OCI-LY1 (cell line): Measurements from ENCODE around the gene MALT1.

Experiments
- H2AFZ ChIP-seq: fragments of 200-600 bp; sonication (generic), shearing (Covaris generic); 2 replicates; pipeline ENCODE4 v1.6.0; 2014; ENCODE audit warnings: antibody characterized with exemption, mild to moderate bottlenecking, low read length
- H3F3A ChIP-seq: fragments of 200-600 bp; sonication (generic), shearing (Covaris generic); 2 replicates; pipeline ENCODE4 v1.6.0; 2014; ENCODE audit warnings: mild to moderate bottlenecking, antibody characterized with exemption, low read length, moderate library complexity; ENCODE audit not compliant: insufficient read depth
- H3K27ac ChIP-seq: fragments of 200-600 bp; sonication (generic); 2 replicates; pipeline ENCODE4 v1.5.1; 2014; ENCODE audit warnings: low read length, mixed run types, mild to moderate bottlenecking, low read depth; ENCODE audit not compliant: poor library complexity, severe bottlenecking
- H3K27me3 ChIP-seq: fragments of 200-600 bp; sonication (generic); 2 replicates; pipeline ENCODE4 v1.6.0; 2014; ENCODE audit warnings: antibody characterized with exemption, mild to moderate bottlenecking, low read length, moderate library complexity; ENCODE audit not compliant: insufficient read depth
- H3K36me3 ChIP-seq: fragments of 200-600 bp; sonication (generic); 2 replicates; pipeline ENCODE4 v1.6.1; 2014; ENCODE audit warnings: mild to moderate bottlenecking, antibody characterized with exemption, low read length, moderate library complexity, mixed read lengths; ENCODE audit not compliant: insufficient read depth
- H3K4me1 ChIP-seq: fragments of 200-600 bp; sonication (generic); 2 replicates; pipeline ENCODE4 v1.5.1; 2014; ENCODE audit warnings: mild to moderate bottlenecking, low read length, moderate library complexity; ENCODE audit not compliant: insufficient read depth, severe bottlenecking
- H3K4me2 ChIP-seq: fragments of 200-600 bp; sonication (generic), shearing (Covaris generic); 2 replicates; pipeline ENCODE4 v1.6.1; 2014; ENCODE audit warnings: low read length
- H3K4me3 ChIP-seq: fragments of 200-600 bp; sonication (generic); 2 replicates; pipeline ENCODE4 v1.5.1; 2014; ENCODE audit warnings: low read length, low read depth, mild to moderate bottlenecking, mixed read lengths; ENCODE audit not compliant: poor library complexity, severe bottlenecking
- H3K79me2 ChIP-seq: fragments of 200-600 bp; shearing (Covaris generic); 2 replicates; pipeline ENCODE4 v1.6.1; 2016; ENCODE audit warnings: mixed run types, low read length, mixed read lengths; ENCODE audit not compliant: insufficient read depth
- H3K9ac ChIP-seq: fragments of 200-600 bp; sonication (generic), shearing (Covaris generic); 2 replicates; pipeline ENCODE4 v1.6.1; 2014; ENCODE audit warnings: mild to moderate bottlenecking, low read length, mixed read lengths
- H3K9me2 ChIP-seq: fragments of 200-600 bp; sonication (generic), shearing (Covaris generic); 2 replicates; pipeline ENCODE4 v1.6.1; 2014; ENCODE audit warnings: low read depth, mild to moderate bottlenecking, low read length, mixed read lengths
- H3K9me3 ChIP-seq: fragments of 200-600 bp; shearing (Covaris generic); 2 replicates; pipeline ENCODE4 v1.6.1; 2014; ENCODE audit warnings: low read length, mixed read lengths
- H4K20me1 ChIP-seq: fragments of 200-600 bp; sonication (generic), shearing (Covaris generic); 2 replicates; pipeline ENCODE4 v1.6.0; 2016; ENCODE audit warnings: mild to moderate bottlenecking, low read length; ENCODE audit not compliant: insufficient read depth
- EZH2 ChIP-seq: fragments of 200-600 bp; sonication (generic), shearing (Covaris generic); IDR thresholded peaks from 2 replicates; pipeline ENCODE4 v1.8.0; 2017; ENCODE audit warnings: borderline replicate concordance, mixed run types, mild to moderate bottlenecking, antibody characterized with exemption, low read length, moderate library complexity, mixed read lengths
- TF ChIP-seq, protein P1 (sequence below): fragments of 200-600 bp; sonication (generic), shearing (Covaris generic); IDR thresholded peaks from 2 replicates; pipeline ENCODE4 v1.5.1; 2017; ENCODE audit warnings: mild to moderate bottlenecking, antibody characterized with exemption, low read length, moderate library complexity, mixed read lengths

MALT1 gene

DNA sequence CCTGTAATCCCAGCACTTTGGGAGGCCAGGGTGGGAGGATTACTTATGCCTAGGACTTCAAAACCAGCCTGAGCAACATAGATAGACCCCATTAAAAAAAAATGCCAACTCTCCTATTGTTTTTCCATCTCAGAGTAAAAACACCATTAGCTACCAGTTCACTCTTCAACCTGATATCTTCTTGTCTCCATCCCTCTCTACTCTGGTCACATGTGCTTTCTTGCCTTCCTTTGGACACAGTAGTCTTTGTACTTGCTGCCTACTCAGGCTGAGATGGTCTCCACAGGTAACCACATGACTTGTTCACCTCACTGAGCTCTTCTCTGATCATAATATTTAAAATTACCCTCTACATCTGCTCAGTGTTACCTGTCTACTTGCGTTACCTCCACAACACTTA, 5.0 kb downstream of the MALT1 start:
- Histone ChIP-seq H3K9me2 (no peaks in the 10 kb centered on the region), H3K9me3 (no peaks in the 10 kb centered on the region), H3K9ac (no peak overlapping the region), H3K4me2 (no peak overlapping the region), H3K79me2 (no peaks in the 10 kb centered on the region), H3K4me3 (no peak overlapping the region), H3F3A (no peaks in the 10 kb centered on the region), H4K20me1 (no peaks in the 10 kb centered on the region), H3K27me3 (no peaks in the 10 kb centered on the region), H2AFZ (no peak overlapping the region), H3K36me3 (no peaks in the 10 kb centered on the region), H3K27ac (no peak overlapping the region), H3K4me1 (peaks cover 10% of the 10 kb centered on the region)
- TF ChIP-seq, protein P1, sequence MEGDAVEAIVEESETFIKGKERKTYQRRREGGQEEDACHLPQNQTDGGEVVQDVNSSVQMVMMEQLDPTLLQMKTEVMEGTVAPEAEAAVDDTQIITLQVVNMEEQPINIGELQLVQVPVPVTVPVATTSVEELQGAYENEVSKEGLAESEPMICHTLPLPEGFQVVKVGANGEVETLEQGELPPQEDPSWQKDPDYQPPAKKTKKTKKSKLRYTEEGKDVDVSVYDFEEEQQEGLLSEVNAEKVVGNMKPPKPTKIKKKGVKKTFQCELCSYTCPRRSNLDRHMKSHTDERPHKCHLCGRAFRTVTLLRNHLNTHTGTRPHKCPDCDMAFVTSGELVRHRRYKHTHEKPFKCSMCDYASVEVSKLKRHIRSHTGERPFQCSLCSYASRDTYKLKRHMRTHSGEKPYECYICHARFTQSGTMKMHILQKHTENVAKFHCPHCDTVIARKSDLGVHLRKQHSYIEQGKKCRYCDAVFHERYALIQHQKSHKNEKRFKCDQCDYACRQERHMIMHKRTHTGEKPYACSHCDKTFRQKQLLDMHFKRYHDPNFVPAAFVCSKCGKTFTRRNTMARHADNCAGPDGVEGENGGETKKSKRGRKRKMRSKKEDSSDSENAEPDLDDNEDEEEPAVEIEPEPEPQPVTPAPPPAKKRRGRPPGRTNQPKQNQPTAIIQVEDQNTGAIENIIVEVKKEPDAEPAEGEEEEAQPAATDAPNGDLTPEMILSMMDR, result no peak
- no peak for TF ChIP-seq EZH2

DNA sequence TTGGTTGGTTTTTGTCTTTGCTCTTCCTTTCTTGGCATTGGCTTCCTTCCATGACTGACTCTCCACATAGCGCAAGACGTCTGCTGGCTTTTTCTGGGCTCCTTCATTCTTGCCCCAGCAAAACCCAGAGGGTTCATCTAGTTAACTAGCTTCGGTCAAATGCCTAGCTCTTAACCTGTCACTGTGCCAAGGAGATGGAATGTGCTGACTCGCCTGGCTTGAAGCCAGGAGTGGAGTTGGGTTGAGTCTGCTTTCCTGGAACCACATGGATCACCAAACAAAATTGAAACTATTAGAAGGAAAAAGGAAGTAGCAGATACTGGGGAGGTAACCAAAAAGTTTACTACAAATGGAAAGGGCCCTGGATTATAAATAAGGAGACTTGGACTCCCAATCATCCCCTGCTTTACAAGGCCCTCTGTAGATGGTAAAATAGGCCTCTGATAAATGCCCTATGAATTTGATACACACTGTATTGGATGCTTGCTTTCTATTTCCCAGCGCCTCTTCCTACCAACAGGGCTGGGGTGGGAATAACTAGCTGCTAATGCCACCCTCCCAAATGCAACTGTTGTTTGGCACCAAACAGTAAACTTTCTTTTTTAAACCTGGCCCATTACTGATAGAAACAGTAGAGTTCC, 11.3 kb downstream of the MALT1 start:
- Histone ChIP-seq H3K4me1 (no peaks in the 10 kb centered on the region), H3K27me3 (no peaks in the 10 kb centered on the region), H3K36me3 (peaks cover 11% of the 10 kb centered on the region; the same call in 1 of the 2 replicates), H3K4me3 (no peak overlapping the region), H4K20me1 (no peaks in the 10 kb centered on the region), H3K9me3 (no peaks in the 10 kb centered on the region), H3K27ac (no peak overlapping the region), H3K9me2 (no peaks in the 10 kb centered on the region), H3K4me2 (no peak overlapping the region), H3F3A (no peaks in the 10 kb centered on the region), H3K9ac (no peak overlapping the region), H3K79me2 (no peaks in the 10 kb centered on the region), H2AFZ (no peak overlapping the region)
- TF ChIP-seq, protein P1, result no peak
- TF ChIP-seq EZH2, result no peak

DNA sequence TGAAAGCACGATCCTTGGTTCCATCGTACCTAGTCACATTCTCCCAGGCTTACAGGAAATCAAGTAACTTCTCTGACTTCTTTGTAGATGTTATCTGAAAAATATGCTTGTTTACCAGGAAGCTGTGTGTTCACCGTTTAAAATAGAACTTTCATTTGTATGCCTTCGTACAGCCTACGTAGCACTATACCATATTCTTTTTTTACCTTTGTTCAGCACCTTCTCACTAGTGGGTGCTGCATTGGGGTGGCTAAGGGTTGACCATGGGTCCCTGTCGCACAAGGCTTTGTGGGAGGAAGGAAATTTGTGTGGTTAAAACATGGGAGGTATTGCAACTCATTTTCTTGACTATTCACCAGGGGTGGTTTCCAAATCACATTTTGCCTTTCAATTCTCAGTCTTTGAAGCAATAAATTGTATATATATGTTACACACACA, 16.6 kb downstream of the MALT1 start:
- H3K4me1 ChIP-seq, result no peaks in the 10 kb centered on the region
- H4K20me1 ChIP-seq, result no peaks in the 10 kb centered on the region
- no peak overlapping the region for H3K27ac ChIP-seq
- no peaks in the 10 kb centered on the region for H3K79me2 ChIP-seq
- no peak for TF ChIP-seq EZH2
- TF ChIP-seq, protein P1, result no peak
- no peaks in the 10 kb centered on the region for H3K9me3 ChIP-seq
- H3K9me2 ChIP-seq, result no peaks in the 10 kb centered on the region
- H3F3A ChIP-seq, result no peaks in the 10 kb centered on the region
- no peak overlapping the region for H3K9ac ChIP-seq
- H3K36me3 ChIP-seq, result peaks cover 14% of the 10 kb centered on the region
- no peak overlapping the region for H2AFZ ChIP-seq
- no peak overlapping the region for H3K4me2 ChIP-seq
- no peak overlapping the region for H3K4me3 ChIP-seq
- H3K27me3 ChIP-seq, result no peaks in the 10 kb centered on the region
